H9 (cell line): ENCODE data around the gene PITX1. TPM values are rescaled to one million over a fixed set of nuclear protein-coding genes. Genes with fewer than 3 reads are reported as not detected.

ENCODE experiments used
- DNase-seq: peaks from one replicate; pipeline ENCODE4 v3.0.0-alpha.2; 2017
- H2AFZ ChIP-seq: one replicate; pipeline ENCODE4 v1.6.1; 2013; ENCODE audit warnings: mild to moderate bottlenecking, low read length, control low read depth, moderate library complexity
- H2AK5ac ChIP-seq: 2 replicates; pipeline ENCODE4 v1.6.1; 2013; ENCODE audit warnings: low read length, control low read depth, mixed read lengths; ENCODE audit not compliant: insufficient read length
- H2BK120ac ChIP-seq: one replicate; pipeline ENCODE4 v1.6.1; 2013; ENCODE audit warnings: low read depth, mild to moderate bottlenecking, low read length, control low read depth, inconsistent platforms; ENCODE audit not compliant: poor library complexity, severe bottlenecking
- H2BK12ac ChIP-seq: 2 replicates; pipeline ENCODE4 v1.6.1; 2013; ENCODE audit warnings: low read length, control low read depth, mixed read lengths, low read depth; ENCODE audit not compliant: insufficient read length
- H2BK15ac ChIP-seq: 2 replicates; pipeline ENCODE4 v1.6.1; 2013; ENCODE audit warnings: low read depth, low read length, control low read depth
- H2BK20ac ChIP-seq: one replicate; pipeline ENCODE4 v1.6.1; 2013; ENCODE audit warnings: low read depth, mild to moderate bottlenecking, low read length, control low read depth, inconsistent platforms; ENCODE audit not compliant: poor library complexity, severe bottlenecking
- H2BK5ac ChIP-seq: 2 replicates; pipeline ENCODE4 v1.6.1; 2013; ENCODE audit warnings: low read length, control low read depth, mixed read lengths; ENCODE audit not compliant: insufficient read length
- H3K14ac ChIP-seq: 2 replicates; pipeline ENCODE4 v1.6.1; 2013; ENCODE audit warnings: low read length, control low read depth; ENCODE audit not compliant: insufficient read depth
- H3K18ac ChIP-seq: 2 replicates; pipeline ENCODE4 v1.6.1; 2013; ENCODE audit warnings: low read depth, mild to moderate bottlenecking, mixed read lengths, low read length, control low read depth; ENCODE audit not compliant: insufficient read length
- H3K23ac ChIP-seq: 2 replicates; pipeline ENCODE4 v1.6.1; 2013; ENCODE audit warnings: low read length, control low read depth, mixed read lengths, low read depth; ENCODE audit not compliant: insufficient read length
- H3K23me2 ChIP-seq: 2 replicates; pipeline ENCODE4 v1.6.1; 2013; ENCODE audit warnings: low read depth, mild to moderate bottlenecking, mixed read lengths, low read length, control low read depth; ENCODE audit not compliant: insufficient read length, poor library complexity, severe bottlenecking
- H3K27ac ChIP-seq: 2 replicates; pipeline ENCODE4 v1.5.1; 2013; ENCODE audit warnings: low read length, control low read depth, mixed read lengths, low read depth; ENCODE audit not compliant: insufficient read length
- H3K27me3 ChIP-seq: 2 replicates; pipeline ENCODE4 v1.6.1; 2013; ENCODE audit warnings: low read length, control low read depth, inconsistent platforms; ENCODE audit not compliant: insufficient read depth
- H3K4ac ChIP-seq: 2 replicates; pipeline ENCODE4 v1.6.1; 2013; ENCODE audit warnings: low read depth, mild to moderate bottlenecking, control low read depth, inconsistent platforms, low read length, moderate library complexity
- H3K4me1 ChIP-seq: 2 replicates; pipeline ENCODE4 v1.6.1; 2013; ENCODE audit warnings: low read length, control low read depth, inconsistent platforms; ENCODE audit not compliant: insufficient read depth
- H3K4me2 ChIP-seq: 2 replicates; pipeline ENCODE4 v1.6.1; 2013; ENCODE audit warnings: low read length, control low read depth, mixed read lengths; ENCODE audit not compliant: insufficient read length, insufficient read depth
- H3K56ac ChIP-seq: 2 replicates; pipeline ENCODE4 v1.6.1; 2013; ENCODE audit warnings: low read depth, mild to moderate bottlenecking, mixed read lengths, low read length, control low read depth; ENCODE audit not compliant: insufficient read length
- H3K79me1 ChIP-seq: 2 replicates; pipeline ENCODE4 v1.6.1; 2013; ENCODE audit warnings: low read depth, mild to moderate bottlenecking, moderate library complexity, low read length, control low read depth, inconsistent platforms; ENCODE audit not compliant: insufficient read depth, poor library complexity, severe bottlenecking
- H3K79me2 ChIP-seq: 2 replicates; pipeline ENCODE4 v1.6.1; 2013; ENCODE audit warnings: low read length, control low read depth, inconsistent platforms; ENCODE audit not compliant: insufficient read depth
- H3K9ac ChIP-seq: 2 replicates; pipeline ENCODE4 v1.6.1; 2013; ENCODE audit warnings: low read length, control low read depth, mixed read lengths; ENCODE audit not compliant: insufficient read length; ENCODE audit errors: extremely low read depth
- H3K9me3 ChIP-seq: one replicate; pipeline ENCODE4 v1.6.1; 2013; ENCODE audit warnings: low read depth, low read length, inconsistent platforms; ENCODE audit not compliant: control insufficient read depth
- H3T11ph ChIP-seq: one replicate; pipeline ENCODE4 v1.6.1; 2013; ENCODE audit warnings: mild to moderate bottlenecking, low read length, control low read depth, inconsistent platforms
- H4K20me1 ChIP-seq: one replicate; pipeline ENCODE4 v1.6.1; 2013; ENCODE audit not compliant: control insufficient read depth, insufficient read length, insufficient read depth
- H4K5ac ChIP-seq: 2 replicates; pipeline ENCODE4 v1.6.1; 2013; ENCODE audit warnings: low read depth, mild to moderate bottlenecking, mixed read lengths, low read length, control low read depth; ENCODE audit not compliant: insufficient read length
- H4K8ac ChIP-seq: replicated peaks from 2 replicates; pipeline ENCODE4 v1.6.1; 2013; ENCODE audit warnings: low read length, control low read depth, mixed read lengths, low read depth; ENCODE audit not compliant: insufficient read length
- H4K91ac ChIP-seq: 2 replicates; pipeline ENCODE4 v1.6.1; 2013; ENCODE audit warnings: low read depth, mild to moderate bottlenecking, moderate library complexity, mixed read lengths, low read length, control low read depth; ENCODE audit not compliant: insufficient read length
- H3K27ac Mint-ChIP-seq, 3 experiments: 2 replicates in 2 of 3; 3 replicates in 1 of 3; pipeline ENCODE4 v1.8.0; 2020 to 2021; ENCODE audit warnings: mixed read lengths in 3 of 3, mild to moderate bottlenecking in 1 of 3, moderate library complexity in 1 of 3
- H3K27me3 Mint-ChIP-seq: 2 replicates; pipeline ENCODE4 v1.8.0; 2021; ENCODE audit warnings: low read depth, mild to moderate bottlenecking, moderate library complexity, mixed read lengths
- H3K36me3 Mint-ChIP-seq, 3 experiments: 2 replicates in 2 of 3; 3 replicates in 1 of 3; pipeline ENCODE4 v1.8.0; 2020 to 2021; ENCODE audit warnings: low read depth in 3 of 3, mixed read lengths in 3 of 3; ENCODE audit not compliant: insufficient read depth in 1 of 3
- H3K4me1 Mint-ChIP-seq, 2 experiments: 2 replicates each; pipeline ENCODE4 v1.8.0; 2020; ENCODE audit warnings: mixed read lengths in 2 of 2
- H3K4me3 Mint-ChIP-seq, 2 experiments: 2 replicates in 1 of 2; 3 replicates in 1 of 2; pipeline ENCODE4 v1.8.0; 2020 to 2021; ENCODE audit warnings: mild to moderate bottlenecking in 2 of 2, mixed read lengths in 2 of 2, moderate library complexity in 1 of 2
- H3K9me3 Mint-ChIP-seq, 2 experiments: 2 replicates in 1 of 2; 3 replicates in 1 of 2; pipeline ENCODE4 v1.8.0; 2020; ENCODE audit warnings: mild to moderate bottlenecking in 2 of 2, mixed read lengths in 2 of 2, moderate library complexity in 1 of 2
- CTCF ChIP-seq: fragments of 200-600 bp; sonication (generic); conservative IDR thresholded peaks from 3 replicates; pipeline ENCODE4 v1.8.0; 2021; ENCODE audit warnings: antibody characterized with exemption, mild to moderate bottlenecking
- WGBS: extraction: QIAGEN DNeasy Blood & Tissue Kit; methylation state at CpG from one replicate; pipeline ENCODE4 v1.1.7; 2013; ENCODE audit warnings: missing lambda C conversion rate, low lambda C conversion rate, mixed read lengths; ENCODE audit not compliant: insufficient read length; ENCODE audit errors: extremely low coverage; 5-methylcytosine and 5-hydroxymethylcytosine counted together
- total RNA-seq: library from RNA; stranded (reverse); gene quantifications from 2 replicates; pipeline ENCODE4 v1.2.1, GENCODE V29; 2021

Gene PITX1
- total RNA-seq, 1 experiment from 2014 or later, result not detected

DNA sequence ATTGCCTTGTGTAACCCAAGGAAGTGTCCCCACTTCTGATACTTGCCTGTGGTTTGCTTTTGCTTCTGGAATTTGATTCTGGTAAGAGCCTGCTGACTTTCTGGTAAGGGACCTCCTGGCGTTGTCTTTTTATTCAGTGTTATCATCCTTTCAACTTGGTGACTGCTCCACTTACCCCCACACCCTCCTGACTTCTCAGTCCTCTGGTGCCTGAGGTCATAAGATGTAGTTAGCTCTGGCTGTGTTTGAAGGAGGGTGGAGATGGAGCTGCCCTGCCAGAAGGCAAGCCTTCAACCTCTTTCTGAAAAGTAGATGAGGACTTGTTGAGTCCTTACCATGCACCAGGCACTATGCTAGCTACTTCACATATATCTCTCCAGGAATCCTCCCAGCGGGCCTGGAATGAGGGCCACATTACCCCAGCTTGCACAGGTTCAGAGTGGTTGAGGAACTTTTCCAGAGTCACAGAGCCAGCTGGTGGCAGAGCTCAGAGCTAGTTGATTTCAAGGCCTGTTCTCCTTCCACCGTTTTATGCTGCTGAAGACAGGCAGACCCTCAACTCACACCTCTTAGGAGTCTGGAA is 45.2 kb upstream of the PITX1 start:
- Histone ChIP-seq H4K8ac (no peak overlapping the region), H4K5ac (no peak overlapping the region), H3K27me3 (no peaks in the 10 kb centered on the region), H3K9ac (no peak overlapping the region), H2AK5ac (no peak overlapping the region), H3K23ac (no peak overlapping the region), H3K4ac (no peak overlapping the region), H3K23me2 (no peaks in the 10 kb centered on the region), H2BK20ac (no peak overlapping the region), H3T11ph (no peak overlapping the region), H2BK12ac (no peak overlapping the region), H3K9me3 (no peaks in the 10 kb centered on the region), H4K20me1 (no peaks in the 10 kb centered on the region), H3K18ac (no peak overlapping the region), H3K4me1 (no peaks in the 10 kb centered on the region), H2BK15ac (no peak overlapping the region), H3K4me2 (no peak overlapping the region), H3K79me1 (no peaks in the 10 kb centered on the region), H3K56ac (no peak overlapping the region), H3K14ac (no peak overlapping the region), H4K91ac (no peak overlapping the region), H2BK120ac (no peak overlapping the region), H2AFZ (no peak overlapping the region), H2BK5ac (no peak overlapping the region), H3K27ac (no peak overlapping the region), H3K79me2 (no peaks in the 10 kb centered on the region)
- no peak for TF ChIP-seq CTCF
- no peak overlapping the region for H3K4me3 Mint-ChIP-seq
- peaks cover 11 to 14% of the 10 kb centered on the region in 2 experiments for H3K9me3 Mint-ChIP-seq
- no peaks in the 10 kb centered on the region for H3K36me3 Mint-ChIP-seq
- no peaks in the 10 kb centered on the region for H3K4me1 Mint-ChIP-seq
- WGBS, result no CpG with 5 or more reads among the region's 3 CpGs
- DNase-seq, result no peak
- no peak overlapping the region for H3K27ac Mint-ChIP-seq
- peaks cover 88% of the 10 kb centered on the region for H3K27me3 Mint-ChIP-seq
